ENCODE data around the gene RBFOX1. TPM values are rescaled to one million over a fixed set of nuclear protein-coding genes. Genes with fewer than 3 reads are reported as not detected.

Gene RBFOX1
- total RNA-seq, 1 donor: not detected

- no peaks in the 10 kb centered on the region for H4K20me1 ChIP-seq (ENCODE audit: insufficient read depth, low read length)
- H3K79me2 ChIP-seq (ENCODE audit: insufficient read depth, low read length): no peaks in the 10 kb centered on the region
- H3K4me1 ChIP-seq (ENCODE audit: insufficient read depth, low read length): no peaks in the 10 kb centered on the region
- H3K4me2 ChIP-seq (ENCODE audit: insufficient read depth, low read length): no peak overlapping the region
- no peaks in the 10 kb centered on the region for H3K27me3 ChIP-seq (ENCODE audit: insufficient read depth, low read length)
- H3K9me3 ChIP-seq (ENCODE audit: low read depth, low read length): no peaks in the 10 kb centered on the region
- DNase-seq (ENCODE audit: insufficient read length, low spot score, missing footprints): no peak
- no peak for TF ChIP-seq CTCF (IDR thresholded peaks at IDR 0.05; ENCODE audit: extremely low read depth, low read depth, low read length)
- no peak overlapping the region for H2AFZ ChIP-seq (ENCODE audit: low read length)
- H3K4me3 ChIP-seq (ENCODE audit: insufficient read depth, low read length): no peak overlapping the region
- H3K36me3 ChIP-seq (ENCODE audit: insufficient read depth, low read length): no peaks in the 10 kb centered on the region
- H3K27ac ChIP-seq (ENCODE audit: low read depth, low read length): no peak overlapping the region
Measured at GRCh38 chr16:7746941-7747340, 414.3 kb downstream of the RBFOX1 start.

- Histone ChIP-seq H3K4me3 (ENCODE audit: insufficient read depth, low read length) (no peak overlapping the region), H3K4me1 (ENCODE audit: insufficient read depth, low read length) (no peaks in the 10 kb centered on the region), H3K27ac (ENCODE audit: low read depth, low read length) (no peak overlapping the region), H2AFZ (ENCODE audit: low read length) (no peak overlapping the region), H3K36me3 (ENCODE audit: insufficient read depth, low read length) (no peaks in the 10 kb centered on the region), H3K9me3 (ENCODE audit: low read depth, low read length) (no peaks in the 10 kb centered on the region), H3K27me3 (ENCODE audit: insufficient read depth, low read length) (no peaks in the 10 kb centered on the region), H3K4me2 (ENCODE audit: insufficient read depth, low read length) (no peak overlapping the region), H3K79me2 (ENCODE audit: insufficient read depth, low read length) (no peaks in the 10 kb centered on the region), H4K20me1 (ENCODE audit: insufficient read depth, low read length) (no peaks in the 10 kb centered on the region)
- TF ChIP-seq CTCF (IDR thresholded peaks at IDR 0.05; ENCODE audit: extremely low read depth, low read depth, low read length): no peak
- no peak for DNase-seq (ENCODE audit: insufficient read length, low spot score, missing footprints)
Measured at GRCh38 chr16:7748522-7748921, 415.9 kb downstream of the RBFOX1 start.

- H3K79me2 ChIP-seq (ENCODE audit: insufficient read depth, low read length): no peaks in the 10 kb centered on the region
- no peaks in the 10 kb centered on the region for H3K9me3 ChIP-seq (ENCODE audit: low read depth, low read length)
- H3K27me3 ChIP-seq (ENCODE audit: insufficient read depth, low read length): no peaks in the 10 kb centered on the region
- no peak overlapping the region for H3K27ac ChIP-seq (ENCODE audit: low read depth, low read length)
- no peak for DNase-seq (ENCODE audit: insufficient read length, low spot score, missing footprints)
- H3K36me3 ChIP-seq (ENCODE audit: insufficient read depth, low read length): no peaks in the 10 kb centered on the region
- no peak overlapping the region for H3K4me3 ChIP-seq (ENCODE audit: insufficient read depth, low read length)
- no peak overlapping the region for H2AFZ ChIP-seq (ENCODE audit: low read length)
- TF ChIP-seq CTCF (IDR thresholded peaks at IDR 0.05; ENCODE audit: extremely low read depth, low read depth, low read length): no peak
- no peak overlapping the region for H3K4me2 ChIP-seq (ENCODE audit: insufficient read depth, low read length)
- no peaks in the 10 kb centered on the region for H4K20me1 ChIP-seq (ENCODE audit: insufficient read depth, low read length)
- no peaks in the 10 kb centered on the region for H3K4me1 ChIP-seq (ENCODE audit: insufficient read depth, low read length)
Measured at GRCh38 chr16:7755347-7755882, 422.8 kb downstream of the RBFOX1 start.

Small RNA genes lying within 50 kb of the gene (small RNA-seq; reads per million reads assigned to genes)
- gene RF00537 (not detected), gene RF00561 (not detected)
